HG03521 (cell line): Measurements from ENCODE around the gene PATL1.
"Not testable (repeated sequence)": the region's sequence is repeated elsewhere in the genome, so short reads cannot be mapped to it uniquely, and the experiment has no call there.

Experiments used
- ATAC-seq: cut with Tn5 transposase; IDR thresholded peaks from one replicate; pipeline ENCODE4 v1.9.1; 2021; ENCODE audit warnings: mild to moderate bottlenecking, moderate library complexity; ENCODE audit not compliant: unreplicated experiment

Gene PATL1, protein sequence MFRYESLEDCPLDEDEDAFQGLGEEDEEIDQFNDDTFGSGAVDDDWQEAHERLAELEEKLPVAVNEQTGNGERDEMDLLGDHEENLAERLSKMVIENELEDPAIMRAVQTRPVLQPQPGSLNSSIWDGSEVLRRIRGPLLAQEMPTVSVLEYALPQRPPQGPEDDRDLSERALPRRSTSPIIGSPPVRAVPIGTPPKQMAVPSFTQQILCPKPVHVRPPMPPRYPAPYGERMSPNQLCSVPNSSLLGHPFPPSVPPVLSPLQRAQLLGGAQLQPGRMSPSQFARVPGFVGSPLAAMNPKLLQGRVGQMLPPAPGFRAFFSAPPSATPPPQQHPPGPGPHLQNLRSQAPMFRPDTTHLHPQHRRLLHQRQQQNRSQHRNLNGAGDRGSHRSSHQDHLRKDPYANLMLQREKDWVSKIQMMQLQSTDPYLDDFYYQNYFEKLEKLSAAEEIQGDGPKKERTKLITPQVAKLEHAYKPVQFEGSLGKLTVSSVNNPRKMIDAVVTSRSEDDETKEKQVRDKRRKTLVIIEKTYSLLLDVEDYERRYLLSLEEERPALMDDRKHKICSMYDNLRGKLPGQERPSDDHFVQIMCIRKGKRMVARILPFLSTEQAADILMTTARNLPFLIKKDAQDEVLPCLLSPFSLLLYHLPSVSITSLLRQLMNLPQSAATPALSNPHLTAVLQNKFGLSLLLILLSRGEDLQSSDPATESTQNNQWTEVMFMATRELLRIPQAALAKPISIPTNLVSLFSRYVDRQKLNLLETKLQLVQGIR

DNA sequence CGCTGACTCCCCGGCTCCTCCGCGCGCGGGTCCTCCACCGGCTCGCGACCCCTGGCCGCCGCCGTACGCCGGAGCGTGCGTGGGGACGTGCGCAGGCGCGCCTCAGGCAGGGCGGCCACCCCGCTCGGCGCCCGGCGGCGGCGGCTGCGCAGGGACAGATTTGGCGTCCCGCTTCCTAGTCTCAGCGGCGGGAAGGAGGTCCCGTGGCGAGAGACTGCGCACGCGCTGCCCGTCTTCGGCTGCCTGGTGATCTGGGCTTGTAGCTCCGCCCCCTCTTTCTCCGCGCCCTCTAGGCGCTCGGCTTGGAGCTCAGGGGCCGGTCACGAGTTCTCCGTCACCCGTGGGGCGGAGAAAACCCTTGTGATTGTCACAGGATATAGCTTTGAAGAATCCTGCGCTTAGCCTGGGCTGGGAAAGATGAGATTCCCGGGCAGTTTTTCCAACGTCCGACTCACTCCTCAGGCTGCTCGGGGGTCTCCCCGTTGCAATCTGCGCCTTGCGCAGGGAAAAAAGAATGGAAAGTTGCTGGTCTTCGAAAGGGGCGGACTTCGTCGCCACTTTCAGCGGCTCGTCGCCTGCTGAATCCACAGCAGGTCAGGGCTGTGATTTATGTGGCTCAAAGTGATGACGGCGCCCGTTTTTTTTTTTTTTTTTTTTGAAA, at the start of gene PATL1:
Gene PATL1, minus strand, starts transcription at position 88 of the 661 bp plus-strand sequence. CDS start 142 bp downstream, outside the sequence.
- ATAC-seq = peak; percentile 90

DNA sequence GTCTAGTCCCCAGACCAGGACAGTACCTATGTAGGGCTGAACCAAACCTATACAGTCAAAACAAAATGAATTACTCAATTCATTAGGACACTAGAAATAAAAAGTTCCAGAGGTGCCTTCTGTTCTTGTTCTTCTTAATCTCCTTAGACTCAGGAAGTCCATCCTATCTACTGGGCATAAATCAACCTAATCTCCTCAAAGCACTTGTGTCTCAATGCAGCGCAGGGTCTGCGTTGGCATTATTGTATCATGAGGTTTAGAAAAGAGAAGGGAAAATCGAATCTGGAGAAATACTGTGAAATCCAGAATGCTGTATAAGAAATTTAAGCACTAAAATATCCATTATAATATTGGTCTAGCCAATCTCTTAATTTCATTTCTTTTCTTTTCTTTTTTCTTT, 47.2 kb upstream of the PATL1 start:
- no peak for ATAC-seq

GRCh38 chr11:59713745-59714144, 44.9 kb upstream of the PATL1 start, which contains the start of gene OR10V1:
OR10V1 (minus strand) TSS chr11:59713845; CDS start chr11:59713845, 0 bp downstream.
- ATAC-seq = no peak

- ATAC-seq = no peak
These were observed 41.5 kb upstream of the PATL1 start for GRCh38 chr11:59710136-59710847.

DNA sequence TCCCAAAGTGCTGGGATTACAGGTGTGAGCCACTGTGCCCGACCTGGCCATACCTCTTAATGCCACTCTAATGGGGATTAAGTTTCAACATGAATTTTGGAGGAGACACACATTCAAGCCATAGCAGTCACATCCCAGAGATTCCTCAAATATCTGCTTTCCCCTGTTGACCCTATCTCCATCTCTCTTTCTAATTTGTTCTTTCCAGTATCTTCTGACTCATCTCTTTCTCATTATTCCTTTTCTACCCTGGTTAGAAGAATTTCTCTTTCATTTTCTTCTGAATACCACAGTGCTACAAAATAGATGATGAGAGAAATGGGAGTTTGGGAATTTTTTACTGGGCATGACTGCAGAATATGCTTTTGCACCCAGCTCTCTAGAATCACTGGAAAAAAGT, 39.7 kb upstream of the PATL1 start:
- no peak for ATAC-seq

DNA sequence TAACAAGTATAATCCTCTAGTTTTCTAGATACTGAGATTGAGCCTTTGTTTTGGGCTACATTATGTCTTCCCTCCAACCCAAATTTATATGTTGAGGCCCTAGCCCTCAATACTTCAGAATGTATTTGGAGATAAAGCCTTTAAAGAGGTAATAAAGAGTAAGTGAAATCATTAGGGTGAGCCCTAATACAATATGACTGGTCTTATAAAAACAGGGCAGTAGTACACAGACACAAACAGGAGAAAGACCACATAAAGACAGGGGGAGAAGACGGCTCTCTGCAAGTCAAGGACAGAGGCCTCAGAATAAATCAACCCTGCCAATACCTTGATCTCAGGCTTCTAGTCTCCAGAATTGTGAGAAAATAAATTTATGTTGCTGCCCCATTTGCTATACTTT, 38.5 kb upstream of the PATL1 start:
- ATAC-seq = no peak

- no peak for ATAC-seq
These were observed 37.9 kb upstream of the PATL1 start for GRCh38 chr11:59706518-59707285.

- no peak for ATAC-seq
These were observed 36.5 kb upstream of the PATL1 start for GRCh38 chr11:59705294-59705693.

DNA sequence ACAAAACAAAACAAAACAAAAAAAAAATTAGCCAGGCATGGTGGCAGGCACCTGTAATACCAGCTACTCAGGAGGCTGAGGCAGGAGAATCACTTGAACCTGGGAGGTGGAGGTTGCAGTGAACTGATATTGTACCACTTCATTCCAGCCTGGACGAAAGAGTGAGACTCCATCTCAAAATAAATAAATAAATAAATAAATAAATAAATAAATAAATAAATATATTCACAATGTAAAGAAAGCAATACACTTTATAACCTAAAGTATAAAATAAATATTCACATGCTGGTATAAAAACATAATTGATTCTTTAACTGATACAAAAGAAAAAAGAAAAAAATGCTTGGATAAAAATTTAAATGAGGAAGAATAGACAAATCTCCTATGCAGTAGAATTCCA, 34.7 kb upstream of the PATL1 start:
- not testable (repeated sequence) for ATAC-seq

DNA sequence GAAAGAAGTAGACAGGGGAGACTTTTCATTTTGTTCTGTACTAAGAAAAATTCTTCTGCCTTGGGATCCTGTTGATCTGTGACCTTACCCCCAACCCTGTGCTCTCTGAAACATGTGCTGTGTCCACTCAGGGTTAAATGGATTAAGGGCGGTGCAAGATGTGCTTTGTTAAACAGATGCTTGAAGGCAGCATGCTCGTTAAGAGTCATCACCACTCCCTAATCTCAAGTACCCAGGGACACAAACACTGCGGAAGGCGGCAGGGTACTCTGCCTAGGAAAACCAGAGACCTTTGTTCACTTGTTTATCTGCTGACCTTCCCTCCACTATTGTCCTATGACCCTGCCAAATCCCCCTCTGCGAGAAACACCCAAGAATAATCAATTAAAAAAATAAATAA, 31.3 kb upstream of the PATL1 start:
- ATAC-seq = not testable (repeated sequence)

DNA sequence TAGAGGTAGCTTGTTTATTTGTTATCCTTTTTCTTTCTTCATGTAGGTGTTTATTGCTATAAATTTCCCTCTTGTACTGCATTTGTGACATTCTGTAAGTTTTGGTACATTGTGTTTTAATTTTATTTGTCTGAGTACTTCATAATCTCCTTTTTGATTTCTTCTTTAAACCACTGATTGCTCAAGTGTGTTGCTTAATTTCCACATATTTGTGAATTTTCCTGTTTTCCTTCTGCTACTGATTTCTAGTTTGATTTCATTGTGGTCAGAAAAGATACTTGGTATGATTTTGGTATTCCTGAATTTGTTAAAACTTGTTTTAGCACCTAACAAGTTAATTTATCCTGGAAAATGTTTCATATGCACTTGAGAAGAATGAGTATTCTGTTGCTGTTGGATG, 29.7 kb upstream of the PATL1 start:
- ATAC-seq = no peak

DNA sequence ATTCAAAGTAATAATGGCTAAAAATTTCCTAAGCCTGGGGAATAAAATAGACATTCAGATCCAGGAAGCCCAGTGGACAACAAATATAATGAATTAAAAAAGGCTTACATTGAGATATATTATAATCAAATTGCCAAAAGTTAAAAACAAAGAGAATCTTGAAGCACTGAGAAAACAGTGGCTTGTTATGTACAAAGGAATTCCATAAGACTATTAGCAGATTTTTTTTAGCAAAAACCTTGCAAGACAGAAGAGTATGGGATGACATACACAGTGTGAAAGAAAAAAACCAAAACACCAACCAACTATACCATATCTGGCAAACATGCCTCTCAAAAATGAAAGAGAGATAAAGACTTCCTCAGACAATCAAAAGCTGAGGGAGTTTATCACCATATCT, 24.1 kb upstream of the PATL1 start:
- ATAC-seq = no peak

GRCh38 chr11:59691156-59691555, 22.3 kb upstream of the PATL1 start:
- ATAC-seq = no peak

GRCh38 chr11:59689015-59689414, 20.2 kb upstream of the PATL1 start:
- ATAC-seq = no peak

DNA sequence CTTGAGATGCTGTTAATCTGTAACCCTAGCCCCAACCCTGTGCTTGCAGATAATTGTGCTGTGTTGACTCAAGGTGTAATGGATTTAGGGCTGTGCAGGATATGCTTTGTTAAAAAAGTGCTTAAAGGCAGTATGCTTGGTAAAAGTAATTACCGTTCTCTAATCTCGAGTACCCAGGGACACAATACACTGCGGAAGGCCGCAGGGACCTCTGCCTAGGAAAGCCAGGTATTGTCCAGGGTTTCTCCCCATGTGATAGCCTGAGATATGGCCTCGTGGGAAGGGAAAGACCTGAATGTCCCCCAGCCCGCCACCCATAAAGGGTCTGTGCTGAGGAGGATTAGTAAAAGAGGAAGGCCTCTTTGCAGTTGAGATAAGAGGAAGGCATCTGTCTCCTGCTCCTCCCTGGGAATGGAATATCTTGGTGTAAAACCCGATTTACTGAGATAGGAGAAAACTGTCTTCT, 12.5 kb upstream of the PATL1 start:
- ATAC-seq = not testable (repeated sequence)

- peak; percentile 59 for ATAC-seq
These were observed 11.7 kb upstream of the PATL1 start for GRCh38 chr11:59680287-59681154.

GRCh38 chr11:59679347-59679746, 10.5 kb upstream of the PATL1 start:
- no peak for ATAC-seq

DNA sequence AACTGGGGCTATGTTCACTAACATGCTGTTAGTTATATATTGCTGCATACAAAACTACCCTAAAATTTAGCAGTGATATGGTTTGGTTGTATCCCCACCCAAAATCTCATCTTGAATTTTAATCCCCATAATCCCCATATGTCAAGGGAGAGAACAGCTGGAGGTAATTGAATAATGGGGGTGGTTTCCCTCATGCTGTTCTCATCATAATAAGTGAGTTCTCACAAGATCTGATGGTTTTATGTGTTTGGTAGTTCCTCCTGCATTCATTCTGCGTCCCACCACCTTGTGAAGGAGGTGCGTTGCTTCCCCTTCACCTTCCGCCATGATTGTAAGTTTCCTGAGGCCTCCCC, 10.0 kb upstream of the PATL1 start:
- no peak for ATAC-seq
